Amygdala (tissue), 56 donors: ENCODE results near the gene LZIC.
"Not testable (repeated sequence)": the region's sequence is repeated elsewhere in the genome, so short reads cannot be mapped to it uniquely, and the experiment has no call there.

ENCODE experiments used
- DNase-seq, 56 donors: peaks; one replicate each; lab custom pipeline; 2025; lab: John Stamatoyannopoulos, UW

Gene LZIC

DNA sequence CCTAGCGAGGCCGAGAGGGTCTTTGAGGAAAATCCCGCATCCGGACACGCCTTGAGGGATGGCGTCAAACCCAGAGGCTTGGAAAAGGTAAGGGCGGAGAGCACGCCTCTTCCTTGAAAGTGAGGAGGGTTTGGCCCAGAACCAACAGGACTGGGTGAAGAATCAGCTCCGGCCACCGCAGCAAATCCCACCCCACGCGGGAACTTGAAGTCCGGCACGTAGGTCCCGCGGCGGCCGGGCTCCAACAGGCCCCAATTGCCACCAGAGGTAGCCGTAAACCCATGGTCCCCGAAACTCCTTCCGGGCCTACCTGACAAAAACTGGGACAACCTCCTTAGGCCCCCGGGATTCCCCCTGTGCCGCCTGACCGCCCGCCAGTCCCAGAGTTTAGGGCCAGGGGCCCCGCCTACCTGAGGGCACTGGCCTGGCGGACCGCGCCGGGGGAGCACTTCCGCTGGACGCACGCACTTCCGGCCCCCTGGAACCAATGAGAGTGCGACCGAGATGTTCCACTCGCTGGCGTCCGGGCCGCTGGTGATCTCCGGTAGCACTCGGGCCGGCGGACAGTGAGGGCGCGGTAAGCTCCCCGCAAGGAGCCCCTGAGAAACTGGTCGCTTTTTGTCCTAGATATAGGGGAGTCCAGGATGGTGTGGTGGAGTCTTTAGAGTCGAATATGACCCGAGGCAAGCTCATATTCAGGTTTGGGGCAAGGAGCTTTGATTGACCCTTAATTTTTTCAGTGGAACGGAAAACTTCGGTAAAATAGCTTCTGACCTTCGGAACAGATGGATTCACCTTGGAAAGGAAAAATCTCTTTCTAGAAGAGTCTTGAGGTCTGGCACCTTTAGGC lies at the start of gene LZIC, which contains the start of gene NMNAT1:
LZIC (minus strand) TSS at position 453 of the 850 bp plus-strand sequence. CDS start 6,772 bp downstream, outside the sequence.
NMNAT1 (plus strand) TSS at position 537 of the 850 bp plus-strand sequence. CDS start 28,599 bp downstream, outside the sequence.
- peak; percentile 64 to 94 (median 87) for DNase-seq

- no peak for DNase-seq
Observed at GRCh38 chr1:9992910-9993309, 49.7 kb upstream of the LZIC start.

DNA sequence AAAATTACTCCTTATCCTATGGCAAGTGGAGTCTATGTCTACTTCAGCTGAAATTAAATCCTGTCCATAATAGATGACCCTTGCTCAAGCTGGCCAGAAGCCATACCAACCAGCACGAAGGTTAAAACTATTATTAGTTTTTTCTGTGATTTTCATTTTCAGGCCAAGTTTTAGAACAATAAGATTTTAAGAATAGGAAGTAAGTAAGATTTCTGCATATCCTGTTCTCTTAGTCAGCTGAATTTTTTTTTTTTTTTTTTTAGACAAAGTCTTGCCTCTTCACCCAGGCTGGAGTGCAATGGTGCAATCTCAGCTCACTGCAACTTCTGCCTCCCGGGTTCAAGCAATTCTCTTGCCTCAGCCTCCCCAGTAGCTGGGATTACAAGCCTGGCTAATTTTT lies 47.8 kb upstream of the LZIC start:
- no peak for DNase-seq

GRCh38 chr1:9989773-9990172 lies 46.6 kb upstream of the LZIC start:
- no peak for DNase-seq

- no peak for DNase-seq
Observed at GRCh38 chr1:9985001-9985400, 41.8 kb upstream of the LZIC start.

- peak in 12 of 56 donors; percentile 5 to 36 (median 12) for DNase-seq
Observed at GRCh38 chr1:9984253-9984652, 41.1 kb upstream of the LZIC start.

GRCh38 chr1:9960706-9961562 lies 17.7 kb upstream of the LZIC start:
- DNase-seq = no peak

DNA sequence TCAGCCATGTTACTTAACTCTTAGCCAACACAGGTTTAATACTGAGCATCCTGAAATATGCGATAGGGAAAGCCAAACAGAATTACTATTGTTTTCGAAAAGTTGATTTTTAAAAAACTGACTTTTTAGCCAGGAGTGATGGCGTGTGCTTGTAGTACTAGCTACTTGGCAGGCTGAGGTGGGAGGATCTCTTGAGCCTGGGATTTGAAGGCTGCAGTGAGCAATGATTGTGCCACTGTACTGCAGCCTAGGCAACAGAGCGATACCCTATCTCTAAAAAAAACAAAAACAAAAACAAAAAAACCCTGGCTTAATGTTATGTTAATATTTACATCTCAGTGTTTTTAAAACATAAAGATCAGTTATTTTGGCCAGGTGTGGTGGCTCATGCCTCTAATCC lies 16.8 kb upstream of the LZIC start:
- no peak for DNase-seq

GRCh38 chr1:9957726-9958125 lies 14.5 kb upstream of the LZIC start:
- no peak for DNase-seq

DNA sequence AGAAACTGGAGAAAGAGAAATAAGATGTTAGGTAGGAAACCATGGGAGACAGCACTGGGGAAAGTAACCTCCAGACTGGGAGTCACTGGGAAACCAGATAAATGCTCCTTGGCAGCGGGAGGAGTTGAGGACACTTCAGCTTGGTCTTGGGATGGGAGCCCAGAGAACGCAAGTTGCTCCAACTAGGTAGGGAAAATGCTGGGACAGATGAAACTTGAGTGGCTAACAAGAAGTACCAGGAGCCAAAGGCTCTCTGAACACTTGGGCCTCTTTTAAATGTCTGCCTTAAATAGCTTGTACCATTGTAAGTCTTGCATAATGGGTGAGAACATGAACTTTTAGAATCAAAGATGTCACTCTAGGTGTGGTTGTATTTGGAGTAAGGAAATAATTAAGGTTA lies 3.1 kb upstream of the LZIC start:
- no peak for DNase-seq

DNA sequence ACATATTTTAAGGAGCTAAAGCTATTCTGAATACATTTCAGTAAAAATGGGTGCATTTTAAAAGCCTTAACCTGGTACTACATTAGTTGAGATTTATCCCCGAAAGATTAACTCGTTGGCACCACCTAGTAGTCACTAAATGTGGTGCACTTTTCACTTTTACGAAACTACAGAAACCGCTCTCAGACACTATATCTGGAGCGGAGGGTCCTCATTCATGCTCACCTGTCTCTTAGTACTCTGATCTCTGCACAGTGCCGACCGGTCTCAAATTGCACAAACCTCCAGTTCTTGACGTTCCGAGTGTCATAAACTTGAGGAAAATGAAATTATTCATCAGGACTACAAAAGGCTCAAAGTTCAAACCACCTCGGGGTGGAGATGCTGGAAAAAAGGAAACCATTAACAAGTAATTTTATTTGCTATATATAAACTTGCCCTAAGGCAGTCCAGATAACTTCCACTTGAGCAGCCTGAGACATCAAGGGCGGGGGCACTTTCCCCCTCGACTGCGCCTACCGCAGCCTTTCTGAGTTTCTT lies 722 bp downstream of the LZIC start:
- DNase-seq = peak in 2 of 56 donors; percentile 10 to 23

DNA sequence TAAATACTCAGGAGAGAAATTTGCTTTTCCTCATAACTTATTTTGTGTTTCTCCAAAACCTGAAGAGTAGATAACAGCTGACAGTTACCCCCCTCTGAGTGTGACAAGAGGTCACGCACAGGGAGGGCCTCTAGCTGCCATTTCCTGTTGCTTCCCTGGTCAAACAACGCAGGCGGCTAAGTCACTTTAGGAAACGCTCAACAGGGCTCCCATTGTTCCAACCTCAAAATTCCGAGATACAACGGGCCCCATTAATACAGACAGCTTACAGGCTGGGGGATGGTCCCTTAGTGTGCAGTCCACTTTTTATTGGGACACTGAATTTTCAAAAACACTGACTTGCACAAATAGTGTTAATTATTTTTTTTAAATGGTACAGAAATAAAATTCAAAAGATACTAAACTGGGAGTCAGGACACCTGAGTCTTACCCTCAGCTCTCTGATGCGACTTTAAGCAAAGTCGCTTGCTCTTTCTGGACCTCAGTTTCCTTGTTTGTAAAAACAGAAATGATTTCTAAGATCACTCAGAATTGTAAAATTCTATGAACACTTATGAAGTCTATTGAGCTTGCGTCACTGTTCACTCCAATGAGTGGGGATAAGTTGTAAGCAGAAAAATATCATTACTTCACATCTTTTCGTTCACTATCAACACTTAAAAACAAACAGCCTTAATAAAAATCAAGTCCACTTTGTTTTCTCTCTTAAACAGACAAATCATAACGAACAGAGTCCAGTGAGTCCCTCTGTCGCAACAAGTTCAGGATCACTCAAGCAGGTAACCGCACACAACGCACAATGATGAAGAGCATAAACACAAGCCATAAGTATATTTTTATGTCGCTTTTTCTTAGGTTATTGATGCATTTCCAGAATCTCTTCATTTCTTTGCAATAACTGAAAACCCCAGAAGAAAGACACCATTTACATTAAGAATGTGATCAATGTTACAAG lies 13.5 kb downstream of the LZIC start:
- DNase-seq = peak in 45 of 56 donors; percentile 3 to 79 (median 36)

DNA sequence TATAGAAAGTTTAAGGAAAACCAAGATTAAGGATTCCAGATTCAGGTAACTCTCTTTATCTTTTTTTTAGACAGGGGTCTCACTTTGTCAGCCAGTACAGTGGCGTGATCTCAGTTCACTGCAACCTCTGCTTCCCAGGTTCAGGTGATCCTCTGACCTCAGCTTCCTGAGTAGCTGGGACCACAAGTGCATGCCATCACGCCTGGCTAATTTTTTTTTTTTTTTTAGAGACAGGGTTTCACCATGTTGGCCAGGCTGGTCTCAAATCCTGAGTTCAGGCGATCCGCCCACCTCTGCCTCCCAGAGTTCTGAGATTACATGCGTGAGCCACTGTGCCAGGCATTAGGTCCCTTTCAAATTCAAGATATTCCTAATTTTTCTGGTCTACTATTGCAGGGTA lies 15.9 kb downstream of the LZIC start:
- DNase-seq = no peak

GRCh38 chr1:9922342-9922741 lies 20.8 kb downstream of the LZIC start:
- DNase-seq = no peak

GRCh38 chr1:9920606-9921005 lies 22.6 kb downstream of the LZIC start:
- no peak for DNase-seq

GRCh38 chr1:9917901-9918300 lies 25.3 kb downstream of the LZIC start:
- DNase-seq = no peak

- DNase-seq = not testable (repeated sequence)
Observed at GRCh38 chr1:9917495-9917894, 25.7 kb downstream of the LZIC start.

- no peak for DNase-seq
Observed at GRCh38 chr1:9916452-9916851, 26.7 kb downstream of the LZIC start.

- DNase-seq = no peak
Observed at GRCh38 chr1:9914610-9914937, 28.6 kb downstream of the LZIC start.
